Nephron progenitor cell (in vitro differentiated cells): ENCODE data around the gene COG2.

Experiments
- DNase-seq: peaks from one replicate; pipeline ENCODE4 v3.0.0; 2021
- H3K27ac Mint-ChIP-seq: 2 replicates; pipeline ENCODE4 v1.8.0; 2021; ENCODE audit warnings: mild to moderate bottlenecking, moderate library complexity, mixed read lengths
- H3K27me3 Mint-ChIP-seq: 2 replicates; pipeline ENCODE4 v1.8.0; 2021; ENCODE audit warnings: mild to moderate bottlenecking, low read depth, mixed read lengths; ENCODE audit not compliant: poor library complexity
- H3K36me3 Mint-ChIP-seq: 2 replicates; pipeline ENCODE4 v1.8.0; 2021; ENCODE audit warnings: low read depth, mixed read lengths
- H3K4me1 Mint-ChIP-seq: 2 replicates; pipeline ENCODE4 v1.8.0; 2021; ENCODE audit warnings: mixed read lengths
- H3K4me3 Mint-ChIP-seq: 2 replicates; pipeline ENCODE4 v1.8.0; 2021; ENCODE audit warnings: mild to moderate bottlenecking, moderate library complexity, mixed read lengths
- H3K9me3 Mint-ChIP-seq: 2 replicates; pipeline ENCODE4 v1.8.0; 2021; ENCODE audit warnings: mild to moderate bottlenecking, moderate library complexity, mixed read lengths
- CTCF ChIP-seq: fragments of 200-600 bp; sonication (generic); IDR thresholded peaks from 2 replicates; pipeline ENCODE4 v1.5.0; 2021; ENCODE audit warnings: antibody characterized with exemption

Gene COG2

GRCh38 chr1:230709619-230710542 is 67.6 kb downstream of the COG2 start:
- Mint-ChIP-seq H3K27ac (no peak overlapping the region), H3K4me1 (peaks cover 46% of the 10 kb centered on the region), H3K36me3 (no peaks in the 10 kb centered on the region), H3K4me3 (no peak overlapping the region), H3K9me3 (no peaks in the 10 kb centered on the region), H3K27me3 (peaks cover 6% of the 10 kb centered on the region)
- no peak for DNase-seq
- no peak for TF ChIP-seq CTCF

GRCh38 chr1:230710543-230710904 is 68.2 kb downstream of the COG2 start:
- Mint-ChIP-seq H3K27ac (no peak overlapping the region), H3K27me3 (peaks cover 6% of the 10 kb centered on the region), H3K4me3 (no peak overlapping the region), H3K36me3 (no peaks in the 10 kb centered on the region), H3K4me1 (peaks cover 48% of the 10 kb centered on the region), H3K9me3 (peaks cover under 1% of the 10 kb centered on the region)
- TF ChIP-seq CTCF, result no peak
- no peak for DNase-seq

- no peak for DNase-seq
- no peak overlapping the region for H3K27ac Mint-ChIP-seq
- TF ChIP-seq CTCF, result no peak
- peaks cover 48% of the 10 kb centered on the region for H3K4me1 Mint-ChIP-seq
- no peaks in the 10 kb centered on the region for H3K36me3 Mint-ChIP-seq
- peaks cover 8% of the 10 kb centered on the region for H3K27me3 Mint-ChIP-seq
- peaks cover 5% of the 10 kb centered on the region for H3K9me3 Mint-ChIP-seq
- no peak overlapping the region for H3K4me3 Mint-ChIP-seq
Observed at GRCh38 chr1:230711245-230711644, 69.0 kb downstream of the COG2 start.

GRCh38 chr1:230712470-230712942 is 70.2 kb downstream of the COG2 start:
- peaks cover 39% of the 10 kb centered on the region for H3K4me1 Mint-ChIP-seq
- H3K36me3 Mint-ChIP-seq, result no peaks in the 10 kb centered on the region
- TF ChIP-seq CTCF, result no peak
- no peak overlapping the region for H3K27ac Mint-ChIP-seq
- no peak overlapping the region for H3K4me3 Mint-ChIP-seq
- H3K9me3 Mint-ChIP-seq, result peaks cover 10% of the 10 kb centered on the region
- DNase-seq, result no peak
- H3K27me3 Mint-ChIP-seq, result peaks cover 11% of the 10 kb centered on the region

- Mint-ChIP-seq H3K27ac (no peak overlapping the region), H3K36me3 (no peaks in the 10 kb centered on the region), H3K4me1 (peaks cover 34% of the 10 kb centered on the region), H3K27me3 (peaks cover 11% of the 10 kb centered on the region), H3K4me3 (no peak overlapping the region), H3K9me3 (peaks cover 10% of the 10 kb centered on the region)
- DNase-seq, result no peak
- no peak for TF ChIP-seq CTCF
Observed at GRCh38 chr1:230713138-230713537, 70.9 kb downstream of the COG2 start.

- Mint-ChIP-seq H3K27ac (no peak overlapping the region), H3K4me3 (no peak overlapping the region), H3K9me3 (peaks cover 10% of the 10 kb centered on the region), H3K36me3 (no peaks in the 10 kb centered on the region), H3K4me1 (peaks cover 30% of the 10 kb centered on the region), H3K27me3 (peaks cover 11% of the 10 kb centered on the region)
- no peak for TF ChIP-seq CTCF
- no peak for DNase-seq
Observed at GRCh38 chr1:230713547-230713914, 71.2 kb downstream of the COG2 start.
